Astrocyte of the cerebellum (primary cell): ENCODE measurements around the gene CASP8.
A peak's percentile ranks its signal among the peaks of the same experiment; 100 is the strongest.
"Not testable (repeated sequence)": the region's sequence is repeated elsewhere in the genome, so short reads cannot be mapped to it uniquely, and the experiment has no call there.

Source experiments
- DNase-seq: peaks from one replicate; pipeline ENCODE4 v3.0.0-alpha.2; 2011; ENCODE audit warnings: low read depth
- H3K4me3 ChIP-seq: 2 replicates; pipeline ENCODE4 v1.5.1; 2011; ENCODE audit warnings: mild to moderate bottlenecking, low read depth, low read length, moderate library complexity
- CTCF ChIP-seq: IDR thresholded peaks from 2 replicates; pipeline ENCODE4 v1.5.1; 2012; ENCODE audit warnings: low read length, low read depth, moderate library complexity, mild to moderate bottlenecking; ENCODE audit errors: missing control alignments
- in situ Hi-C: cut with HindIII; loops from 2 replicates; pipeline ENCODE4 v1.10.0; 2017; ENCODE audit warnings: low sequenced_read_pairs

CASP8 gene

GRCh38 chr2:201233812-201234662, 26.3 kb upstream of the CASP8 start:
- no peak for DNase-seq
- in situ Hi-C loops = no loop called here
- no peak for TF ChIP-seq CTCF
- no peak overlapping the region for H3K4me3 ChIP-seq

GRCh38 chr2:201234663-201235135, 25.6 kb upstream of the CASP8 start:
- no peak overlapping the region for H3K4me3 ChIP-seq
- in situ Hi-C loops = no loop called here
- TF ChIP-seq CTCF = no peak
- DNase-seq = peak; percentile 13

GRCh38 chr2:201235860-201236811, 24.2 kb upstream of the CASP8 start:
- no peak overlapping the region for H3K4me3 ChIP-seq
- in situ Hi-C loops = no loop called here
- peak; percentile 54 for TF ChIP-seq CTCF
- DNase-seq = peak; percentile 84

- H3K4me3 ChIP-seq = no peak overlapping the region
- DNase-seq = no peak
- in situ Hi-C loops = no loop called here
- no peak for TF ChIP-seq CTCF
Observed at GRCh38 chr2:201237486-201238123, 22.7 kb upstream of the CASP8 start.

GRCh38 chr2:201239167-201239935, 21.0 kb upstream of the CASP8 start:
- DNase-seq, H3K4me3 ChIP-seq, in situ Hi-C loops: not testable (repeated sequence)

- in situ Hi-C loops = no loop called here
Observed at GRCh38 chr2:201242571-201243277, 17.6 kb upstream of the CASP8 start.

More at GRCh38 chr2:201242571-201243277, 17.6 kb upstream of the CASP8 start:
- DNase-seq = no peak
- H3K4me3 ChIP-seq = no peak overlapping the region
- no peak for TF ChIP-seq CTCF
